Activated B cell treated with CpG ODN at 0.5 μM for 24 hours (primary cell): ENCODE results near the gene P2RX6. TPM values are rescaled to one million over a fixed set of nuclear protein-coding genes. Genes with fewer than 3 reads are reported as not detected.

Experiments used
- ATAC-seq: fragments of 200-7000 bp; cut with Tn5 transposase; one replicate; pipeline ENCODE4 v1.10.0; 2021; ENCODE audit warnings: low read depth, mild to moderate bottlenecking, moderate library complexity
- CTCF ChIA-PET: fragments of 350-600 bp; sonication (Branson Sonifier 250); formaldehyde crosslinking; loops from one replicate; lab custom pipeline; 2021; ENCODE audit warnings: antibody characterized with exemption; lab: Charles Lee
- POLR2A ChIA-PET: fragments of 350-600 bp; sonication (Branson Sonifier 250); formaldehyde crosslinking; loops from one replicate; lab custom pipeline; 2021; ENCODE audit warnings: antibody characterized with exemption; lab: Charles Lee
- DNase-seq: peaks from one replicate; pipeline ENCODE4 v3.0.0; 2022
- H3K27ac Mint-ChIP-seq: one replicate; pipeline ENCODE4 v1.8.0; 2020; ENCODE audit warnings: mixed read lengths
- H3K27me3 Mint-ChIP-seq: one replicate; pipeline ENCODE4 v1.8.0; 2021; ENCODE audit warnings: mixed read lengths
- H3K36me3 Mint-ChIP-seq: one replicate; pipeline ENCODE4 v1.8.0; 2021; ENCODE audit warnings: low read depth, mixed read lengths
- H3K4me1 Mint-ChIP-seq: one replicate; pipeline ENCODE4 v1.8.0; 2021; ENCODE audit warnings: mixed read lengths
- H3K4me3 Mint-ChIP-seq: one replicate; pipeline ENCODE4 v1.8.0; 2020; ENCODE audit warnings: mild to moderate bottlenecking, mixed read lengths
- H3K9me3 Mint-ChIP-seq: one replicate; pipeline ENCODE4 v1.8.0; 2020; ENCODE audit warnings: mixed read lengths
- CTCF ChIP-seq: fragments of 200-600 bp; IDR thresholded peaks from one replicate; pipeline ENCODE4 v1.8.0; 2022; ENCODE audit warnings: antibody characterized with exemption, mild to moderate bottlenecking
- intact Hi-C: fragments of 100-400 bp; cut with micrococcal nuclease; formaldehyde crosslinking; loops from one replicate; pipeline ENCODE4 v1.15.1; 2024
- total RNA-seq: library from RNA; stranded (reverse); gene quantifications from 2 replicates; pipeline ENCODE4 v1.2.3, GENCODE V29; 2022

The P2RX6 gene
- total RNA-seq, 1 donor from 2014 or later, result 0.67 TPM

- Mint-ChIP-seq H3K4me3 (no peak overlapping the region), H3K4me1 (peaks cover 24% of the 10 kb centered on the region), H3K27me3 (no peaks in the 10 kb centered on the region), H3K36me3 (no peaks in the 10 kb centered on the region), H3K27ac (no peak overlapping the region), H3K9me3 (peaks cover 2% of the 10 kb centered on the region)
- CTCF ChIA-PET, result interaction anchor here (0.9 kb wide), 1 partner anchor 11 kb away, joined by 3 read pairs; no protein-coding TSS in a partner anchor
- ATAC-seq, result no peak
- POLR2A ChIA-PET, result interaction anchor here (1.4 kb wide), 1 partner anchor 8 kb away, joined by 5 read pairs; the partner anchor contains the start of gene LZTR1
- no peak for TF ChIP-seq CTCF
- no peak for DNase-seq
- intact Hi-C loops, result no loop called here
Measured at GRCh38 chr22:20973634-20974286, 41.2 kb upstream of the P2RX6 start.

- intact Hi-C loops, result no loop called here
- ATAC-seq (no peak), DNase-seq (no peak)
- Mint-ChIP-seq H3K36me3 (no peaks in the 10 kb centered on the region), H3K4me3 (no peak overlapping the region), H3K27ac (no peak overlapping the region), H3K9me3 (peaks cover 2% of the 10 kb centered on the region), H3K4me1 (peaks cover 26% of the 10 kb centered on the region), H3K27me3 (no peaks in the 10 kb centered on the region)
- no peak for TF ChIP-seq CTCF
- POLR2A ChIA-PET, result no interaction called here
- CTCF ChIA-PET, result interaction anchor here (0.9 kb wide), 1 partner anchor 11 kb away, joined by 3 read pairs; no protein-coding TSS in a partner anchor
Measured at GRCh38 chr22:20974336-20974955, 40.5 kb upstream of the P2RX6 start.

DNA sequence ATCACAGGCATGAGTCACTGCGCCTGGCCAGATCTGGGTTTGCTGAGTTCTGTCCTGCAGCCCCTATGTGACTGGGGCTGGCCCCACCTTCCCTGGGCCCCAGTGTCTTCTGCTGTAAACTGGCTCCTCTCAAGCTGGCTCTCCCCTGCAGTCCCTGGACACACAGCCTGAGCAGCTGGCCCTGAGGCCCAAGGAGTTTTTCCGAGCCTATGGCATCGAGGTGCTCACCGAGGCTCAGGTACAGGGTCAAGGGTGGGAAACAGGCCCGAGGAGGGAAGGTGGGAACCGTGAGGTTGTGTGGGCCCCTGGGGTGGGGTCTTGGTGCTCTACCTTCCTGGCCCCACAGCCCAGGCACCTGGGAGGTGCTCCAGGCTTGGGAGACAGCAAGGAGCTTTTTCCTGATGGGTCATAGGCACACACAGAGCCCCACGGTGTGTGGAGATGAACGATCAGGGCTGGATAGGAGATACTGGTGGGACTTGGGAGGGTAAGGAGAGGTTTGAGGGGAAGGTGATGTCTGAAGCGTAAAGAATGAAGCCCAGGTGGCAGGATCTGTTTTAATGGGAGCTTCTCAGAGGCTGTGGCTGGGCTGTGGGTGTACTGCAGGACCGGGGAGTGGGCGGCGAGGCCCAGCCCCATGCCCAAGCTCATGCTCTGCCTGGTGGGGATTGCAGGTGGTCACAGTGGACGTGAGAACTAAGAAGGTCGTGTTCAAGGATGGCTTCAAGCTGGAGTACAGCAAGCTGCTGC is 39.2 kb upstream of the P2RX6 start:
- H3K9me3 Mint-ChIP-seq, result peaks cover 2% of the 10 kb centered on the region
- H3K36me3 Mint-ChIP-seq, result no peaks in the 10 kb centered on the region
- H3K27me3 Mint-ChIP-seq, result no peaks in the 10 kb centered on the region
- DNase-seq, result no peak
- CTCF ChIA-PET, result no interaction called here
- peaks cover 30% of the 10 kb centered on the region for H3K4me1 Mint-ChIP-seq
- POLR2A ChIA-PET, result interaction anchor here (0.8 kb wide), 1 partner anchor 27 kb away, joined by 4 read pairs; no protein-coding TSS in a partner anchor
- no peak for ATAC-seq
- intact Hi-C loops, result no loop called here
- no peak for TF ChIP-seq CTCF
- H3K4me3 Mint-ChIP-seq, result no peak overlapping the region
- H3K27ac Mint-ChIP-seq, result no peak overlapping the region

- no peak for DNase-seq
- Mint-ChIP-seq H3K27ac (no peak overlapping the region), H3K9me3 (peaks cover 2% of the 10 kb centered on the region), H3K4me1 (peaks cover 33% of the 10 kb centered on the region), H3K36me3 (no peaks in the 10 kb centered on the region), H3K4me3 (no peak overlapping the region), H3K27me3 (no peaks in the 10 kb centered on the region)
- ATAC-seq, result no peak
- CTCF ChIA-PET, result no interaction called here
- intact Hi-C loops, result no loop called here
- POLR2A ChIA-PET, result interaction anchor here (0.8 kb wide), 1 partner anchor 26 kb away, joined by 4 read pairs; no protein-coding TSS in a partner anchor
- no peak for TF ChIP-seq CTCF
Measured at GRCh38 chr22:20976291-20976877, 38.6 kb upstream of the P2RX6 start.
